22Rv1 (cell line): Measurements from ENCODE around the gene TRDN.

Source experiments
- CTCF ChIP-seq: fragments of 450-650 bp; IDR thresholded peaks from 2 replicates; pipeline ENCODE4 v1.5.1; 2017; ENCODE audit warnings: mild to moderate bottlenecking
- ZFX ChIP-seq: fragments of 450-650 bp; IDR thresholded peaks from 2 replicates; pipeline ENCODE4 v1.6.1; 2017; ENCODE audit warnings: antibody characterized with exemption, borderline replicate concordance

- TF ChIP-seq CTCF (no peak), ZFX (no peak)
Measured at GRCh38 chr6:123439371-123439770, 197.4 kb downstream of the TRDN start.
